Endometrial microvascular endothelial cells (primary cell): ENCODE measurements around the gene CATSPER2. TPM values are rescaled to one million over a fixed set of nuclear protein-coding genes. Genes with fewer than 3 reads are reported as not detected.
"Not testable (repeated sequence)": the region's sequence is repeated elsewhere in the genome, so short reads cannot be mapped to it uniquely, and the experiment has no call there.

Experiments
- in situ Hi-C: cut with HindIII; loops from 2 replicates; pipeline ENCODE4 v1.10.0; 2017; ENCODE audit warnings: low sequenced_read_pairs, low pct_unique_long_range_greater_than_20kb; ENCODE audit errors: inconsistent ontology term
- total RNA-seq: library from RNA; depleted of rRNA; stranded (reverse); fragments of >200 nt; gene quantifications from one replicate; pipeline ENCODE4 v1.2.3, GENCODE V29; 2015; ENCODE audit errors: inconsistent ontology term

CATSPER2 gene
- not detected for total RNA-seq

GRCh38 chr15:43648649-43649429 lies at the start of gene CATSPER2:
CATSPER2 (minus strand) TSS chr15:43648844; CDS start chr15:43648061, 783 bp downstream.
- in situ Hi-C loops, result no loop called here

GRCh38 chr15:43693148-43694022 lies 44.7 kb upstream of the CATSPER2 start, which contains the start of gene CKMT1A:
CKMT1A (plus strand) TSS chr15:43693859; CDS start chr15:43694051, 192 bp downstream.
- in situ Hi-C loops, result not testable (repeated sequence)

GRCh38 chr15:43692679-43693078 lies 44.0 kb upstream of the CATSPER2 start:
- in situ Hi-C loops, result not testable (repeated sequence)

- in situ Hi-C loops, result not testable (repeated sequence)
Observed at GRCh38 chr15:43689604-43690301, 41.1 kb upstream of the CATSPER2 start.

- in situ Hi-C loops, result not testable (repeated sequence)
Observed at GRCh38 chr15:43674175-43674574, 25.5 kb upstream of the CATSPER2 start.

- in situ Hi-C loops, result not testable (repeated sequence)
Observed at GRCh38 chr15:43666177-43666576, 17.5 kb upstream of the CATSPER2 start.

GRCh38 chr15:43663333-43663732 lies 14.7 kb upstream of the CATSPER2 start:
- in situ Hi-C loops, result not testable (repeated sequence)

- in situ Hi-C loops, result not testable (repeated sequence)
Observed at GRCh38 chr15:43662293-43662692, 13.6 kb upstream of the CATSPER2 start.

GRCh38 chr15:43659727-43660126 lies 11.1 kb upstream of the CATSPER2 start:
- in situ Hi-C loops, result not testable (repeated sequence)

GRCh38 chr15:43649430-43649926 lies 834 bp upstream of the CATSPER2 start:
- in situ Hi-C loops, result not testable (repeated sequence)

GRCh38 chr15:43638464-43639204 lies 10.0 kb downstream of the CATSPER2 start:
- in situ Hi-C loops, result not testable (repeated sequence)

- in situ Hi-C loops, result not testable (repeated sequence)
Observed at GRCh38 chr15:43626937-43627336, 21.7 kb downstream of the CATSPER2 start.

GRCh38 chr15:43625106-43625505 lies 23.5 kb downstream of the CATSPER2 start:
- in situ Hi-C loops, result no loop called here

- in situ Hi-C loops, result not testable (repeated sequence)
Observed at GRCh38 chr15:43622068-43622799, 26.4 kb downstream of the CATSPER2 start.

GRCh38 chr15:43618700-43619099 lies 29.9 kb downstream of the CATSPER2 start, which contains the start of gene STRC:
STRC (minus strand) TSS chr15:43618800; CDS start chr15:43618722, 78 bp downstream.
- in situ Hi-C loops, result not testable (repeated sequence)

- in situ Hi-C loops, result not testable (repeated sequence)
Observed at GRCh38 chr15:43617750-43618149, 30.9 kb downstream of the CATSPER2 start.

GRCh38 chr15:43602233-43602632 lies 46.4 kb downstream of the CATSPER2 start:
- in situ Hi-C loops, result not testable (repeated sequence)
